K562 (cell line): Measurements from ENCODE around the gene VPS26A. TPM values are rescaled to one million over a fixed set of nuclear protein-coding genes. Genes with fewer than 3 reads are reported as not detected.

Source experiments
- BACH1 ChIP-seq: fragments of 200-800 bp; sonication (Bioruptor generic); IDR thresholded peaks from 2 replicates; pipeline ENCODE4 v1.6.1; 2016; ENCODE audit warnings: missing genetic modification characterization, missing compliant biosample characterization
- COPS2 ChIP-seq: fragments of 450-650 bp; conservative IDR thresholded peaks from 2 replicates; pipeline ENCODE4 v1.6.1; 2016; ENCODE audit warnings: mild to moderate bottlenecking, moderate library complexity
- CREM ChIP-seq: IDR thresholded peaks from 2 replicates; pipeline ENCODE4 v1.6.1; 2014; ENCODE audit warnings: antibody characterized with exemption, low read depth
- DACH1 ChIP-seq: fragments of 450-650 bp; IDR thresholded peaks from 2 replicates; pipeline ENCODE4 v1.6.1; 2018; ENCODE audit not compliant: partially characterized antibody
- E2F4 ChIP-seq: sonication (generic); formaldehyde crosslinking; IDR thresholded peaks from 2 replicates; pipeline ENCODE4 v1.8.0; 2022; ENCODE audit warnings: mild to moderate bottlenecking, low read depth, missing genetic modification reagents
- ERF ChIP-seq: fragments of 450-650 bp; formaldehyde crosslinking; IDR thresholded peaks from 2 replicates; pipeline ENCODE4 v1.4.0; 2020; ENCODE audit warnings: mild to moderate bottlenecking, mixed read lengths
- GMEB1 ChIP-seq: fragments of 250-450 bp; sonication (Bioruptor Pico); IDR thresholded peaks from 2 replicates; pipeline ENCODE4 v1.4.0; 2020; ENCODE audit warnings: mild to moderate bottlenecking
- GTF2A2 ChIP-seq: IDR thresholded peaks from 2 replicates; pipeline ENCODE4 v1.6.1; 2016; ENCODE audit warnings: mild to moderate bottlenecking, missing genetic modification characterization, missing compliant biosample characterization
- HBP1 ChIP-seq: fragments of 450-650 bp; formaldehyde crosslinking; IDR thresholded peaks from 2 replicates; pipeline ENCODE4 v1.4.0; 2022; ENCODE audit warnings: missing genetic modification characterization
- NRF1 ChIP-seq, 2 experiments: fragments of 450-650 bp; IDR thresholded peaks in 1 of 2; conservative IDR thresholded peaks in 1 of 2; 2 replicates each; pipeline ENCODE4 v1.6.1; 2014; ENCODE audit warnings: mild to moderate bottlenecking in 2 of 2
- POLR2AphosphoS5 ChIP-seq: IDR thresholded peaks from 2 replicates; pipeline ENCODE4 v1.6.1; 2011; ENCODE audit warnings: mild to moderate bottlenecking, low read depth, low read length, moderate library complexity; ENCODE audit not compliant: control insufficient read depth, insufficient read depth
- RFX1 ChIP-seq: fragments of 450-650 bp; IDR thresholded peaks from 2 replicates; pipeline ENCODE4 v1.6.1; 2016; ENCODE audit warnings: mild to moderate bottlenecking, moderate library complexity
- RUNX1 ChIP-seq: sonication (generic); IDR thresholded peaks from 2 replicates; pipeline ENCODE4 v1.6.1; 2016; ENCODE audit warnings: antibody characterized with exemption, low read depth
- SMAD2 ChIP-seq: fragments of 150-350 bp; IDR thresholded peaks from 2 replicates; pipeline ENCODE4 v1.6.1; 2014; ENCODE audit warnings: low read depth, mild to moderate bottlenecking, low read length
- TGIF2 ChIP-seq: sonication (generic); formaldehyde crosslinking; IDR thresholded peaks from 2 replicates; pipeline ENCODE4 v1.8.1; 2022; ENCODE audit warnings: mild to moderate bottlenecking, missing genetic modification reagents, moderate library complexity
- USF1 ChIP-seq: sonication (generic); formaldehyde crosslinking; IDR thresholded peaks from 2 replicates; pipeline ENCODE4 v1.9.0; 2022; ENCODE audit warnings: mild to moderate bottlenecking, missing genetic modification reagents
- XRCC5 ChIP-seq: fragments of 200-400 bp; formaldehyde crosslinking; IDR thresholded peaks from 2 replicates; pipeline ENCODE4 v1.6.1; 2017; ENCODE audit warnings: low read depth, mild to moderate bottlenecking, low read length
- YBX1 ChIP-seq: fragments of 450-650 bp; IDR thresholded peaks from 2 replicates; pipeline ENCODE4 v1.7.1; 2016; ENCODE audit warnings: mild to moderate bottlenecking
- ZC3H11A ChIP-seq: IDR thresholded peaks from 2 replicates; pipeline ENCODE4 v1.6.1; 2012; ENCODE audit warnings: low read depth, low read length, improper control_type of control experiment
- ZFP91 ChIP-seq: sonication (generic); formaldehyde crosslinking; IDR thresholded peaks from 2 replicates; pipeline ENCODE4 v1.8.0; 2022; ENCODE audit warnings: mild to moderate bottlenecking, missing genetic modification reagents
- ZNF583 ChIP-seq: fragments of 250-450 bp; sonication (Bioruptor Pico); IDR thresholded peaks from 2 replicates; pipeline ENCODE4 v1.4.0; 2020
- ZNF584 ChIP-seq: fragments of 200-800 bp; sonication (Bioruptor generic); IDR thresholded peaks from 2 replicates; pipeline ENCODE4 v1.6.1; 2016; ENCODE audit warnings: low read depth, mild to moderate bottlenecking, missing genetic modification characterization, missing compliant biosample characterization
- ZNF75A ChIP-seq: fragments of 450-650 bp; formaldehyde crosslinking; IDR thresholded peaks from 2 replicates; pipeline ENCODE4 v1.4.0; 2020; ENCODE audit warnings: mild to moderate bottlenecking
- ZNF766 ChIP-seq: fragments of 200-800 bp; sonication (Bioruptor generic); conservative IDR thresholded peaks from 2 replicates; pipeline ENCODE4 v1.6.1; 2016; ENCODE audit warnings: missing genetic modification characterization, missing compliant biosample characterization
- polyA plus RNA-seq, 8 experiments: library from polyadenylated mRNA; depleted of rRNA in 4 of 8; stranded (reverse) in 5 of 8; unstranded in 3 of 8; fragments of >200 nt; fragmentation: Nextera tagmentation in 2 of 8; fragmentation: Illumina TruSeq in 1 of 8; extraction: Ambion mirVana in 2 of 8; extraction: Trizol in 1 of 8; gene quantifications; 2 replicates each; pipeline versions ENCODE4 v1.2.1 to v1.2.3, GENCODE V29; 2011 to 2014; ENCODE audit warnings: inconsistent platforms in 1 of 8, missing spikeins in 1 of 8
- total RNA-seq, 7 experiments: library from RNA; depleted of rRNA in 6 of 7; stranded (reverse); fragments of >200 nt in 6 of 7; fragmentation: Illumina TruSeq in 2 of 7; extraction: Trizol in 2 of 7; gene quantifications; 2 replicates each; pipeline versions ENCODE4 v1.2.1 to v1.2.3, GENCODE V29; 2011 to 2021; ENCODE audit warnings: low replicate concordance in 1 of 7

VPS26A gene
- total and polyA plus RNA-seq, 9 of the 15 experiments (the other 6 are each of a cell fraction or from before 2014, with no cell fraction given) = 47.1 to 137 (median 69.3) TPM

- TF ChIP-seq ZFP91 (CRISPR knock-in tag) (no peak), RUNX1 (no peak), NRF1 (conservative IDR thresholded peaks at IDR 0.05 in 1 of 2, IDR thresholded peaks at IDR 0.05 in 1 of 2) (peak; percentile 18 to 27; a peak in 2 of 4 replicates), DACH1 (no peak), RFX1 (no peak; the same call in 1 of the 2 replicates), GTF2A2 (tag) (no peak), SMAD2 (no peak), ZNF766 (CRISPR knock-in tag) (peak; percentile 68), ZNF584 (no peak; the same call in 1 of the 2 replicates), BACH1 (peak; percentile 52; the same call in 1 of the 2 replicates), YBX1 (no peak), USF1 (CRISPR knock-in tag) (no peak), HBP1 (CRISPR knock-in tag) (no peak), GMEB1 (CRISPR knock-in tag) (peak; percentile 36; the same call in 1 of the 2 replicates), TGIF2 (CRISPR knock-in tag) (no peak), XRCC5 (no peak), ZNF75A (CRISPR knock-in tag) (0 out of 2 replicates have a peak, but pooled peaks have one; percentile 20), ERF (no peak), CREM (peak; percentile 39; the same call in 1 of the 2 replicates), COPS2 (no peak), E2F4 (CRISPR knock-in tag) (no peak), ZC3H11A (no peak), ZNF583 (CRISPR knock-in tag) (no peak), POLR2AphosphoS5 (no peak)
These were observed 93.3 kb downstream of the VPS26A start (continued) for GRCh38 chr10:69217119-69217754.
